Astrocyte of the spinal cord (primary cell): Measurements from ENCODE around the gene CPT1C.

Experiments
- DNase-seq: peaks from one replicate; pipeline ENCODE4 v3.0.0; 2011; ENCODE audit warnings: low read depth, low spot score
- H3K4me3 ChIP-seq: 2 replicates; pipeline ENCODE4 v1.5.1; 2011; ENCODE audit warnings: low read depth, mild to moderate bottlenecking, low read length, moderate library complexity
- in situ Hi-C: cut with HindIII; loops from 2 replicates; pipeline ENCODE4 v1.10.0; 2017; ENCODE audit warnings: low sequenced_read_pairs
- TF ChIP-seq, protein P1 (sequence below): IDR thresholded peaks from 2 replicates; pipeline ENCODE4 v1.5.1; 2012; ENCODE audit warnings: low read depth, mild to moderate bottlenecking, low read length, inconsistent platforms

The CPT1C gene

DNA sequence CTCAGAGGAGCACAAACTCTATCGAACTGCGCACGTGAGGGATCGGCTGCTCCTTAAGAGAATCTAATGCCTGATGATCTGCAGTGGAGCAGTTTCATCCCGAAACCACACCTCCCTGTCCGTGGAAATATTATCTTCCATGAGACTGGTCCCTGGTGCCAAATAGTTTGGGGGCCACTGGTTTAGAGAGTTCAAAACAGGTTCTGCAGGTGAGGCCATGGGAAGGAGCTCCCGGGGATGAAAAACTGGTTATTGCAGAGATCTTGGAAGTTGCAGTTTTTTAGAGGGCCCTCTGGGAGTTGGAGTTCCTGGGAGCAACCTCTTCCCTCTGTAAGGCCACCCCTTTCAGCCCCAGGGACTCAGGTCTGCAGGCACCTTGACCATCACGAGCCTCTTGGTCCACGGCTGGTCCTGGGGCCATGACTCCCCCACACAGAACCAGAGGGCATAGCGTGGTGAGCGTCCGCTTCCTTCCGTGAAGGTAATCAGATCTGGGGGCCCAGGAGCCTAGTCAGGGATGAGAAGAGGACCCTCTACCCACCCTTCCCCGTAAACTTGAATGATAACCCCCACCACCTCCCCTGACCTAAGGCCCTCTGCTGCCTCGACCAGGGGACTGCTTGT, 30.5 kb upstream of the CPT1C start:
- in situ Hi-C loops = no loop called here
- DNase-seq = no peak
- H3K4me3 ChIP-seq = no peak overlapping the region
- TF ChIP-seq, protein P1, sequence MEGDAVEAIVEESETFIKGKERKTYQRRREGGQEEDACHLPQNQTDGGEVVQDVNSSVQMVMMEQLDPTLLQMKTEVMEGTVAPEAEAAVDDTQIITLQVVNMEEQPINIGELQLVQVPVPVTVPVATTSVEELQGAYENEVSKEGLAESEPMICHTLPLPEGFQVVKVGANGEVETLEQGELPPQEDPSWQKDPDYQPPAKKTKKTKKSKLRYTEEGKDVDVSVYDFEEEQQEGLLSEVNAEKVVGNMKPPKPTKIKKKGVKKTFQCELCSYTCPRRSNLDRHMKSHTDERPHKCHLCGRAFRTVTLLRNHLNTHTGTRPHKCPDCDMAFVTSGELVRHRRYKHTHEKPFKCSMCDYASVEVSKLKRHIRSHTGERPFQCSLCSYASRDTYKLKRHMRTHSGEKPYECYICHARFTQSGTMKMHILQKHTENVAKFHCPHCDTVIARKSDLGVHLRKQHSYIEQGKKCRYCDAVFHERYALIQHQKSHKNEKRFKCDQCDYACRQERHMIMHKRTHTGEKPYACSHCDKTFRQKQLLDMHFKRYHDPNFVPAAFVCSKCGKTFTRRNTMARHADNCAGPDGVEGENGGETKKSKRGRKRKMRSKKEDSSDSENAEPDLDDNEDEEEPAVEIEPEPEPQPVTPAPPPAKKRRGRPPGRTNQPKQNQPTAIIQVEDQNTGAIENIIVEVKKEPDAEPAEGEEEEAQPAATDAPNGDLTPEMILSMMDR = no peak

- TF ChIP-seq, protein P1 = no peak
- in situ Hi-C loops = no loop called here
- no peak overlapping the region for H3K4me3 ChIP-seq
- no peak for DNase-seq
These were observed 28.9 kb upstream of the CPT1C start for GRCh38 chr19:49662011-49662410.

DNA sequence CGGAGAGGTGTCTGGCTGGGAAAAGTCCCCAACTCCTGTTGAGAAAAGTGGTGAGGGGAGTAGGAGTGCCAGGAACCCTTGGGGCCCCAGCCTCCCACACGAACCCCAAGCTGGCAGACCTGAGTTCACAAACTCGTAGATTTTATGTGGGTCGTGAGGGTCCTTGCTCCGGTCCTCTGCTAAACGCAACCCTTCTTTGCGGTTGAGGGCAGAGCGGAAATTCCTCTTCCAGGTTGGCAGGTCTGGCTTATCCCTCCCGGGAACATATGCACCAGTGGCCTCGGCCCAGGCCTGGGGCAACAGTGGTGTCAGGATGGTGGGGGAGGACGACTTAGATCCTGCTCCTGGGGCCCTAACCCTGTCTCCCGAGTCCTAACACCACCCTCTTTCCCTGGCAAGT, 27.7 kb upstream of the CPT1C start:
- no peak overlapping the region for H3K4me3 ChIP-seq
- TF ChIP-seq, protein P1 = no peak
- in situ Hi-C loops = no loop called here
- DNase-seq = no peak

GRCh38 chr19:49664171-49665035, 26.5 kb upstream of the CPT1C start:
- in situ Hi-C loops = no loop called here
- H3K4me3 ChIP-seq = peak overlapping the region; percentile 82
- TF ChIP-seq, protein P1 = peak; percentile 15
- peak; percentile 75 for DNase-seq

GRCh38 chr19:49665036-49665350, 25.9 kb upstream of the CPT1C start:
- TF ChIP-seq, protein P1 = no peak
- peak overlapping the region; percentile 82 for H3K4me3 ChIP-seq
- no peak for DNase-seq
- in situ Hi-C loops = no loop called here

GRCh38 chr19:49665351-49666119, 25.4 kb upstream of the CPT1C start, which contains the start of the genes BCL2L12 and IRF3:
Gene BCL2L12, plus strand, starts transcription at chr19:49665933. Its CDS starts 760 bp downstream, at chr19:49666693.
Gene IRF3, minus strand, starts transcription at chr19:49665857. Its CDS starts 1,019 bp downstream, at chr19:49664838.
- TF ChIP-seq, protein P1 = peak; percentile 1
- DNase-seq = peak; percentile 97
- H3K4me3 ChIP-seq = peak within 1 kb of the TSS; percentile 82
- in situ Hi-C loops = no loop called here
